Activated CD4-positive, CD25-positive, alpha-beta regulatory T cell treated with anti-CD3 and anti-CD28 coated beads, Interleukin-2, amount 50 U/mL, for 16 hours (primary cell): ENCODE measurements around the gene ACADVL.

Experiments
- DNase-seq: peaks from one replicate; pipeline ENCODE4 v3.0.0-alpha.2; 2020; ENCODE audit warnings: low read depth, low spot score

ACADVL gene

GRCh38 chr17:7216242-7217112, 3.3 kb upstream of the ACADVL start:
- no peak for DNase-seq

DNA sequence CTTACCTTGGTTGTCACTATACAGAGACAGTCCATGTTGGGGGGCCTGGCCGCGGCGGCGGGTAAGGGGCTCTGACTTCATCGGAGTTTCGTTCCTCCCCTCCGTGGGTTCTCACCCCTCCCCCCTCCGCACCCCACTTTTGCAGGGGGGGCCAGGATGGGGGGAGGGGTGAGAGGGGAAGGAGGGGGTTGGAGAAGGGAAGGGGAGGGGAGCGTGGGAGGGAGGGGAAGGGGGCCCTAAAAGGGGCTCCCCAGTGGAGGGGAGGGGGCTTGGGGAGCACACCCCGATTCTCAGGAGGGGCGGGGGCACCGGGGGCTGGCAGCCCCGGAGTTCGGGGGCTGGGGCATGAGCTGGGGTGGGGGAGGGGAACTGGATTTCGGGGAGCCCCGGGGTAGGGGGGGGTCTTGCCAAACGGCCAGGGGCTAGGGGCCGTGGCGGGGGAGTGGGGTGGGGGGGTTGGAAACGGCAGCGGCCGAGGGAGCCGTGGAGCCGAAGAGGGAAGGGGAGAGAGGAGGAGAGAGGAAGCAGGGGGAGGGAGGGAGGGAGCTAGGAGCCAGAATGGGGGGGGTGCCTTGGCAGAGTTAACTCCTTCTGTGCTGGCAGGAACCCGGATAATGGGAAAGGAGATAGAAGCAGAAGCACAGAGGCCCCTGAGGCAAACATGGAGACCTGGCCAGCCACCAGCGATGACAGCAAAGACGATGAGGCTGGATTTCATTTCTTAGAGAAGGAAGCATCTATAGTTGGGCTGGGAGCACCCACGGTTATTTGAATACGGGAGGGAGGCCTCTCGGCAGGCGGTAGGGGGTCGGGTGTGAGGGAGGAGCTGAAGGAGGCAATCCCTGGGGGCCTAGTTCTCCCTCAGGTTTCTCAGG, 2.4 kb upstream of the ACADVL start:
- no peak for DNase-seq

DNA sequence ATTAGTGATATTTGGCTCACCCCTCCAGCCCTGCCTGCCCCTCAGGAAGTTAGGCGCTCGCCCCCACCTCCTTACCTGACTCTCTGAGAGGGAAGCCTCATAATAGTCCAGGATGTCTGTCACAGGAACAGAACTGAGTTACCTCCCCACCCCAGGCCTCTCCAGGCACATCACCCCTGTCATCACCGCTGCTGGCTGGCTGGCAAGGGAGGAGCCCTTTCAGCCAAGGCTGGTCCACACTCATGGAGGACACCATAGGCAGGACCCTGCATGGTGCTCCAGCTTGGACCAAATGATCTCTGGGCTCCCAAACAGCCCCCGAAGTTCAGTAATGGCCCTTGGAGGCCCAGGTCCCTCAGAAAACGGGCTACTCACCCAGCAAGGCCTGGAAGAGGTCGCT, 1.6 kb upstream of the ACADVL start:
- DNase-seq = no peak

DNA sequence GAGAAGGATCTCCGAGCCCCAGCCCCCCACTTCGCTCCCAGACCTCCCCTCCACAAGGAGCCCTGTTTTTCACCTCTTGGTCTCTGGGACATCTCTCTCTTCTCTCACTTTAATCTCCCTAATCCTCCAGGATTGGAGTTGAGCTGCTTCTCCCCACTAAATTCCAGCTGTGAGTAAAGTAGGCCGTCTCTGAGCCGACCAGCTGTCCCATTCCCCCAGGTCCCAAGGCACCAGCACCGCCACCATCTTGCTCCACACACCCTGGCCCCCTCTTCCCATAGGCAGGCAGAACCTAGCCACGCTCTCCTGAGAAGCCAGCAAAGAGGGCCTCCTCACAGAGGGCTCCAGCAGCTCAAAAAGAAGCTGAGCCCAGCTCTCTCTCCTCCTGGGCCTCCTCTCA, 980 bp upstream of the ACADVL start:
- no peak for DNase-seq

DNA sequence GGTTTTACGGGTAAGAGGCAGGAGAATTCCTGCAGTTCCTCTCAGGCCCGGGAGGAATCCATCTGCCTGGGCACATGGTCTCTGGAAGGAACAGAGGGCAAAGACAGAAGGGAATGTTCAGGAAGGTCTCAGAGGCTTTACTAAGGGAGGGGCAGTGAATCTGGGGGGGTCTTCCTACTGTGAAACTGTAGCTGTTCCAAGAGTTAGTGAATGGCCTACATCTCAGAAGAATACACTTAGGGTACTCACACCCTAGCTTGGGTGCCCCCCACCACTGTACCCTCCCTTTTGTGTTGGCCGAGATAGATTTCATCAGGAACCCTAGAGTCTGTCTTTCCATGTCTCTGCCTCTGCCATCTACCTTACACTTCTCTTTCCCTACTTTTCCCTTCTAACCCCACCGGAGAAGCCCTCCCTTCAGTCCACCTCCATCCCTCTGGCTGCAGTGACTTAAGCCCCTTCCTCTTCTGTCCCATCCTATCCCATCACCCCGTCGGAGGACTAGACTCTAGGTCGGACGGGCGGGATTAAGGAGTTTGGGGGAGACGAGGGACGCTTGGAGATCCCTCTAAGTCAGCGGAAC, 418 bp upstream of the ACADVL start:
- DNase-seq = no peak

DNA sequence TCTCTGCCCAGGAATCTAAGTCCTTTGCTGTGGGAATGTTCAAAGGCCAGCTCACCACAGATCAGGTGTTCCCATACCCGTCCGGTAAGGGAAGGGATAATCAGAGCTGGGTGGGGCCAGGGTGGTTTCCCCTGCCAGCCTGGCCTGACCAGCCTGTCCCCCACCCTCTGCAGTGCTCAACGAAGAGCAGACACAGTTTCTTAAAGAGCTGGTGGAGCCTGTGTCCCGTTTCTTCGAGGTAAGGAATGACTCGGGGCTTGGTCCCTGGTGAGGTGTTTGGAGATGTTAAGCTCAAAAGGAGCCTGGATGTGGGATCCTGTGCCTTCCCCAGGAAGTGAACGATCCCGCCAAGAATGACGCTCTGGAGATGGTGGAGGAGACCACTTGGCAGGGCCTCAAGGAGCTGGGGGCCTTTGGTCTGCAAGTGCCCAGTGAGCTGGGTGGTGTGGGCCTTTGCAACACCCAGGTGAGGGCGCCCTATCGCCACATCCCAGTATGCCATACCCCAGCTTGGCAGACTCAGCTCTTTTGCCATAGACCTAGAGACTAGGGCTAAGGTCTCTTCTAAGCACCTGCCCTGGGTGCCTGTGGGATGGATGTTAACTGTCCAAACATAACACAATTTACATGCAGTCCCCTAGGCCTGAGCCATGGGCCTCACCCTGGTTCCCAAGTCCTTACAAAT, 997 bp downstream of the ACADVL start:
- no peak for DNase-seq

GRCh38 chr17:7221278-7222092, 1.7 kb downstream of the ACADVL start:
- DNase-seq = no peak

DNA sequence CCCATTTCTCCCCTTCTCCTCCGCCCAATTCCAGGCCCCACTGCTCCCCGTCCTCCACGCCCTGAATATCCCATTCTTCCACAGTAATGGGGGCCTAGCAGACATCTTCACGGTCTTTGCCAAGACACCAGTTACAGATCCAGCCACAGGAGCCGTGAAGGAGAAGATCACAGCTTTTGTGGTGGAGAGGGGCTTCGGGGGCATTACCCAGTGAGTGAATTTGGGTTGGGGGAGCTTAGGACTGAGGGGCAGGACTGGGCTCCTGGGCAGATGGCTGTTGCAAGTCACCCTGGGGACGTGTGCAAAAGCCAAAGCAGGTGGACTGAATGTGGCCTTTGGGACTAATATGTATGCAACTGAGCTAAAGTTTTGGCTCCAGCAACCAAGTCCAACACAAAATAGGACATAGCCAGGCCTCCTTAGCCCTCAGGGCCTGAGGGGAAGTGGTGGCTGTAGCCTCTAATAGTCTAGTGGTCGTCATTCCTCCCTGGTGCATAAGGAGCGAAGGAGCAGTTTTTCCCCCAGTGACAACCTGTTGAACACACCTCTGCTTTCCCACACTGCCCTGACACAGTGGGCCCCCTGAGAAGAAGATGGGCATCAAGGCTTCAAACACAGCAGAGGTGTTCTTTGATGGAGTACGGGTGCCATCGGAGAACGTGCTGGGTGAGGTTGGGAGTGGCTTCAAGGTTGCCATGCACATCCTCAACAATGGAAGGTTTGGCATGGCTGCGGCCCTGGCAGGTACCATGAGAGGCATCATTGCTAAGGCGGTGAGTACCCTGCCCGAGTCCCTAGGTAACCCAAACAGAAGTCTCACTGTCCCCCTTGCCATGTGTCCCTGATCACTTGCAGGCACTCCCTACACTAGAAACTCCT, 2.6 kb downstream of the ACADVL start:
- no peak for DNase-seq

DNA sequence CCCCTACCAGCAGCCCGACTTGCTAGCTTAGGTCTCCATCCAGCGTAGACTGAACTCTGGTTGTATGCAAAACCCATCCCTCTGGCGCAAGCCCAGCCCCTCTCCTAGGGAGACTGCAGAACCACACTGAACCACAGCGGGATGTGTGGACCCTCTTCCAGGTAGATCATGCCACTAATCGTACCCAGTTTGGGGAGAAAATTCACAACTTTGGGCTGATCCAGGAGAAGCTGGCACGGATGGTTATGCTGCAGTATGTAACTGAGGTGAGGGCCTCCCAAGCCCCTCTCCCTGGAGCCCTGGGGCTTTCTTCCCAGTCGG, 3.2 kb downstream of the ACADVL start:
- DNase-seq = no peak

GRCh38 chr17:7223375-7223774, 3.6 kb downstream of the ACADVL start:
- no peak for DNase-seq

- no peak for DNase-seq
Observed at GRCh38 chr17:7224110-7224509, 4.4 kb downstream of the ACADVL start.

DNA sequence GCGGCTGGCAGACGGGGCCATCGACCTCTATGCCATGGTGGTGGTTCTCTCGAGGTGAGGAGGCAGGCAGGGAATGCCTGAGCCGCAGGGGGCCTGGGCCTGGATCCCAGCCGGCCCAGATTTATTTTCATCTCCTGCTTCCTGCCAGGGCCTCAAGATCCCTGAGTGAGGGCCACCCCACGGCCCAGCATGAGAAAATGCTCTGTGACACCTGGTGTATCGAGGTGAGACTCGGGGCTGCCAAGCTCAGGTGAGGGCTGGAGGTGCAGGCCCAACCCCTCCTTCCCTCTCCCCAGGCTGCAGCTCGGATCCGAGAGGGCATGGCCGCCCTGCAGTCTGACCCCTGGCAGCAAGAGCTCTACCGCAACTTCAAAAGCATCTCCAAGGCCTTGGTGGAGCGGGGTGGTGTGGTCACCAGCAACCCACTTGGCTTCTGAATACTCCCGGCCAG, 4.9 kb downstream of the ACADVL start:
- no peak for DNase-seq

DNA sequence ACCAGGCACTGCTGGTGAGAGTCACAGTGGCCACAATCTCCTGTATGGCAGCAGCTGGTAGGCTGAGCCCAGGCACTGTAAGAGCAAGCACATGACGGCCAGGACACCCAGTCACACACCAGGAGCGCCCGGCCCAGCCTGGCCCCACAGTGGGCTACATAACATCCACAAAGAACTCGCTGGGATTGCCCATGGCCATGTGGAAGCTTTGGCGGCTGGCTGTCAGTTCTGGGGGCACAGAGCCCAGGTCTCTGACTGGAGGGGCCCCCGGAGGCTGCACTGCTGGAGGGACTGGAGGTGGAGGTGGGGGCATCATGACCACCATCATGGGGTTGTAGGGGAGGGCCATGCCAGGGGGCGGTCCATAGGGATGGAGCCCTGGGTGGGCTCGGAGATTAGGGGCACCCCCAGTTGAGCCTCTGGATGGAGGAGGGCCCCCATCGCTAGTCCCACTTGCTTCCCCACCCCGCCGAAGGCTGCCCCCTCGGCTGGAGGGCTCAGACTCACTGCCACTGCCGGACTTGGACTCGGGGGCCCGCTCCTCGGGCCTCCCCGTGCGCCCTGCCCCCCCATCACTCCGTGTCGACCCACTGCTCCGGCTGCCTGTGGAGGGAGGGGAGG, 6.1 kb downstream of the ACADVL start:
- DNase-seq = no peak

- DNase-seq = no peak
Observed at GRCh38 chr17:7226721-7227710, 7.3 kb downstream of the ACADVL start.

DNA sequence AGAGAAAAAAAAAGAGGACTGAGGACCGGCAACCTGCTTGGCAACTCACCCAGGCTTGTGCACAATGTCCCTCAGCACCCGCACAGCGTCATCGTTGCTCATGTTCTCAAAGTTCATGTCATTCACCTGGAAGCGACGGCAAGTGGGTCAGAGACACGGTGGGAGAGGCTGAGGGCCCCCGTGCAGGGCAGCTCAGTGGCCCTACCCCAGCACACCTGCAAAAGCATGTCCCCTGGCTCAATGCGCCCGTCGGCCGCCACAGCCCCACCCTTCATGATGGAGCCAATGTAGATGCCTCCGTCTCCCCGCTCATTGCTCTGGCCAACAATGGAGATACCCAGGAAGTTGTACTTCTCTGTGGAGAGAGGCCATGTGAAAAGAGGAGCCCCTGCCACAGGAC, 9.2 kb downstream of the ACADVL start:
- no peak for DNase-seq

DNA sequence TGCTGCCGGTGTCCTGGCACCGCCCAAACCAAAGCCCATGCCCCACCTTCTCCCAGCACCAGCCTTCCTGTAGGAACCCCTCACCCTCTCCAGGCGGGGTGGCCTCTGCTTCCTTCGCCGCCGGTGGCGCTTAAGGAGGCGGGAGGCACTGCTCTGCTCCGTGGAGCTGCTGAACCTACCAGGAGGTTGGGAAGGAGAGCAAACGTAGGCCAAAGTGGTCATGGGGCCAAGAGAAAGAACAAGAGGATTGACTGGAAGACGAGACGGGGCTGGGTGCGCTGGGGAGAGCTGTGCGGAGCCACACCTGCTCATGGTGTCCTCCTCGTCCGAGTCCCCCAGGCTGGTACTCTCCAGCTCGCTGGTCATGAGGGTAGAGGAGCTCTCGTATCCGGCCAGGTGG, 9.8 kb downstream of the ACADVL start:
- DNase-seq = no peak

DNA sequence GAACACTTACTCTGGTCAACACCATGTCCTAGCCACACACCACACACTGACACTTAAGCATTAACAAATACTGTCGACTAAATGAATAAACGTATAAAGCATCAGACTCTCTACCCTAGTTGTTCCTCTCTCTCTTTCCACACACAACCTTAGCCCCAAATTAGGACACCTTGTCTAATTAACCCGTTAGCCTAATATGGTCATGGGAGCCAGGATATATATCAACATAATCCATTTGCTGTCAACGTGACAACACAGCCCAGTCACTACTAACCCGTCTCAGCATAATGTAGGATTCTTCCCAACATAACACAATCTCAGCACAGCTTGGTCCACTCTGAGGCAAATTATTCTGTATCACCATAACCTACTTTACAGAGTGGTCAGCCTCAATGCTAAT, 12.4 kb downstream of the ACADVL start:
- no peak for DNase-seq

GRCh38 chr17:7233701-7234082, 14.0 kb downstream of the ACADVL start:
- DNase-seq = no peak
